Gastrocnemius medialis (tissue), 4 donors: ENCODE data around the gene PRKAG3. TPM values are rescaled to one million over a fixed set of nuclear protein-coding genes. Genes with fewer than 3 reads are reported as not detected.
A peak's percentile ranks its signal among the peaks of the same experiment; 100 is the strongest.

ENCODE experiments used
- ATAC-seq, 2 donors: fragments of 150-250 bp; one replicate each; pipeline ENCODE4 v1.9.1; 2016
- DNase-seq, 2 donors: peaks; one replicate each; pipeline ENCODE4 v3.0.0-alpha.2; 2019
- H3K27ac ChIP-seq, 4 donors: fragments of 200-600 bp; sonication (generic); 1 replicate in 1 of 4; 2 replicates in 3 of 4; pipeline ENCODE4 v1.5.1; 2016 to 2018; ENCODE audit warnings: mild to moderate bottlenecking in 2 of 4, moderate library complexity in 1 of 4
- H3K27me3 ChIP-seq, 3 donors: fragments of 200-600 bp; sonication (generic) in 2 of 3; 1 replicate in 1 of 3; 2 replicates in 2 of 3; pipeline versions ENCODE4 v1.5.1 to v1.6.0; 2016 to 2019; ENCODE audit warnings: mild to moderate bottlenecking in 1 of 3, moderate library complexity in 1 of 3
- H3K36me3 ChIP-seq, 2 donors: fragments of 200-600 bp; sonication (generic) in 1 of 2; one replicate each; pipeline ENCODE4 v1.5.1; 2017 to 2018
- H3K4me1 ChIP-seq, 2 donors: fragments of 200-600 bp; sonication (generic) in 1 of 2; one replicate each; pipeline ENCODE4 v1.5.1; 2016 to 2017; ENCODE audit warnings: mild to moderate bottlenecking in 2 of 2
- H3K4me3 ChIP-seq, 4 donors: fragments of 200-600 bp; sonication (generic) in 3 of 4; 1 replicate in 1 of 4; 2 replicates in 3 of 4; pipeline ENCODE4 v1.5.1; 2016 to 2019; ENCODE audit warnings: mild to moderate bottlenecking in 2 of 4
- H3K9me3 ChIP-seq, 3 donors: fragments of 200-600 bp; sonication (generic) in 2 of 3; 1 replicate in 1 of 3; 2 replicates in 2 of 3; pipeline ENCODE4 v1.5.1; 2016 to 2019
- POLR2A ChIP-seq, 2 donors: fragments of 450-650 bp; IDR thresholded peaks; one replicate each; pipeline ENCODE4 v1.6.1; 2017; ENCODE audit warnings: antibody characterized with exemption in 2 of 2, mild to moderate bottlenecking in 2 of 2, moderate library complexity in 2 of 2
- in situ Hi-C, 4 donors: fragments of 200-750 bp; cut with MboI; loops; one replicate each; pipeline versions ENCODE4 v1.15.0 to v1.8.0; 2017; ENCODE audit warnings: low sequenced_read_pairs in 4 of 4
- intact Hi-C: fragments of 100-400 bp; cut with DNase I; formaldehyde crosslinking; loops from one replicate; pipeline ENCODE4 v1.15.1; 2023; ENCODE audit warnings: low total_unique reads
- total RNA-seq, 4 donors: library from RNA; depleted of rRNA; stranded (reverse); fragments of >200 nt; gene quantifications; one replicate each; pipeline versions ENCODE4 v1.1.0 to v1.2.3, GENCODE V29; 2016
- TF ChIP-seq, protein P1 (sequence below), 5 experiments: fragments of 450-650 bp in 3 of 5; fragments of 200-600 bp in 2 of 5; sonication (generic) in 2 of 5; IDR thresholded peaks in 4 of 5; conservative IDR thresholded peaks in 1 of 5; 1 replicate in 4 of 5; 2 replicates in 1 of 5; pipeline ENCODE4 v1.5.1; 2016 to 2019; ENCODE audit warnings: antibody characterized with exemption in 5 of 5, mild to moderate bottlenecking in 3 of 5, moderate library complexity in 3 of 5

PRKAG3 gene
- total RNA-seq, 4 donors from 2014 or later, result 8.3 to 65.4 (median 44.3) TPM

- intact Hi-C loops, result no loop called here
- no peak for ATAC-seq
- Histone ChIP-seq H3K36me3 (peaks cover 0 to 17% of the 10 kb centered on the region in 2 donors), H3K27me3 (no peaks in the 10 kb centered on the region), H3K4me1 (peaks cover 6 to 19% of the 10 kb centered on the region in 2 donors), H3K4me3 (no peak overlapping the region), H3K9me3 (no peaks in the 10 kb centered on the region), H3K27ac (peak overlapping the region; percentile 95)
- no peak for DNase-seq
- TF ChIP-seq, protein P1, sequence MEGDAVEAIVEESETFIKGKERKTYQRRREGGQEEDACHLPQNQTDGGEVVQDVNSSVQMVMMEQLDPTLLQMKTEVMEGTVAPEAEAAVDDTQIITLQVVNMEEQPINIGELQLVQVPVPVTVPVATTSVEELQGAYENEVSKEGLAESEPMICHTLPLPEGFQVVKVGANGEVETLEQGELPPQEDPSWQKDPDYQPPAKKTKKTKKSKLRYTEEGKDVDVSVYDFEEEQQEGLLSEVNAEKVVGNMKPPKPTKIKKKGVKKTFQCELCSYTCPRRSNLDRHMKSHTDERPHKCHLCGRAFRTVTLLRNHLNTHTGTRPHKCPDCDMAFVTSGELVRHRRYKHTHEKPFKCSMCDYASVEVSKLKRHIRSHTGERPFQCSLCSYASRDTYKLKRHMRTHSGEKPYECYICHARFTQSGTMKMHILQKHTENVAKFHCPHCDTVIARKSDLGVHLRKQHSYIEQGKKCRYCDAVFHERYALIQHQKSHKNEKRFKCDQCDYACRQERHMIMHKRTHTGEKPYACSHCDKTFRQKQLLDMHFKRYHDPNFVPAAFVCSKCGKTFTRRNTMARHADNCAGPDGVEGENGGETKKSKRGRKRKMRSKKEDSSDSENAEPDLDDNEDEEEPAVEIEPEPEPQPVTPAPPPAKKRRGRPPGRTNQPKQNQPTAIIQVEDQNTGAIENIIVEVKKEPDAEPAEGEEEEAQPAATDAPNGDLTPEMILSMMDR (IDR thresholded peaks at IDR 0.05 in 4 of 5, conservative IDR thresholded peaks at IDR 0.05 in 1 of 5), result no peak
- no peak for TF ChIP-seq POLR2A (IDR thresholded peaks at IDR 0.05)
- in situ Hi-C loops, result no loop called here
Observed at GRCh38 chr2:218815244-218815637, 16.4 kb downstream of the PRKAG3 start.

GRCh38 chr2:218814540-218815243 lies 16.9 kb downstream of the PRKAG3 start:
- H3K27ac ChIP-seq, result peak overlapping the region; percentile 95
- peaks cover 0 to 17% of the 10 kb centered on the region in 2 donors for H3K36me3 ChIP-seq
- ATAC-seq (no peak), DNase-seq (peak in 1 of 2 donors; percentile 19)
- H3K4me3 ChIP-seq, result no peak overlapping the region
- peaks cover 6 to 22% of the 10 kb centered on the region in 2 donors for H3K4me1 ChIP-seq
- TF ChIP-seq, protein P1 (IDR thresholded peaks at IDR 0.05 in 4 of 5, conservative IDR thresholded peaks at IDR 0.05 in 1 of 5), result no peak
- no peak for TF ChIP-seq POLR2A (IDR thresholded peaks at IDR 0.05)
- in situ Hi-C loops, result no loop called here
- intact Hi-C loops, result no loop called here
- no peaks in the 10 kb centered on the region for H3K9me3 ChIP-seq
- H3K27me3 ChIP-seq, result no peaks in the 10 kb centered on the region

DNA sequence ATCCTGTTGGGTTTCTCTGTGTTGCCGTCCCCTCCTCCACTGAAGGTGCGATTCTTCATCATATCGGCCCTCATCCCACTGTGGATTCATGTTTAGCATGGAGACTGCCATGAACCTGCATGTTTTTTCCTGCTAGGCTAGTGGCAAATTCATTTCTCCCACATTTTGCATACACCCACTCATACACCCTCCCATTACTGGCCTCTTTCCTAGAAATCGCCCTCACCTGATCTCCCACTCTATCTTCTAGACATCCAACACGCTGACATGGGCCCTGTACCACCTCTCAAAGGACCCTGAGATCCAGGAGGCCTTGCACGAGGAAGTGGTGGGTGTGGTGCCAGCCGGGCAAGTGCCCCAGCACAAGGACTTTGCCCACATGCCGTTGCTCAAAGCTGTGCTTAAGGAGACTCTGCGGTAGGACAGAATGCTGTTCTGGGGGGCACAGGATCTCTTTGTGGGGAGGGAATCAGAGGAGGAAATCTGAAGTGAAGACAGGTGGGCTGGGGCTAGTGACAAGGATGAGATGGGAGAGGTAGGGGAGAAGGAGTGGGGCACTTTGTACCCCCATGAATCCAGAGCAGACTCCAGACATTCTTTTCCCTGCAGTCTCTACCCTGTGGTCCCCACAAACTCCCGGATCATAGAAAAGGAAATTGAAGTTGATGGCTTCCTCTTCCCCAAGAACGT lies 17.7 kb downstream of the PRKAG3 start:
- Histone ChIP-seq H3K27me3 (no peaks in the 10 kb centered on the region), H3K4me3 (no peak overlapping the region), H3K27ac (peak overlapping the region in 3 of 4 donors; percentile 95), H3K4me1 (peaks cover 6 to 30% of the 10 kb centered on the region in 2 donors), H3K36me3 (peaks cover 0 to 17% of the 10 kb centered on the region in 2 donors), H3K9me3 (no peaks in the 10 kb centered on the region)
- TF ChIP-seq, protein P1 (IDR thresholded peaks at IDR 0.05 in 4 of 5, conservative IDR thresholded peaks at IDR 0.05 in 1 of 5), result no peak
- TF ChIP-seq POLR2A (IDR thresholded peaks at IDR 0.05), result no peak
- in situ Hi-C loops, result no loop called here
- DNase-seq, result peak in 1 of 2 donors; percentile 13
- intact Hi-C loops, result no loop called here
- no peak for ATAC-seq

GRCh38 chr2:218812861-218813260 lies 18.7 kb downstream of the PRKAG3 start:
- Histone ChIP-seq H3K27me3 (no peaks in the 10 kb centered on the region), H3K27ac (peak overlapping the region in 3 of 4 donors; percentile 22 to 95 (median 95)), H3K9me3 (no peaks in the 10 kb centered on the region), H3K4me3 (no peak overlapping the region), H3K4me1 (peaks cover 15 to 37% of the 10 kb centered on the region in 2 donors), H3K36me3 (peaks cover 0 to 17% of the 10 kb centered on the region in 2 donors)
- TF ChIP-seq, protein P1 (IDR thresholded peaks at IDR 0.05 in 4 of 5, conservative IDR thresholded peaks at IDR 0.05 in 1 of 5), result no peak
- no peak for TF ChIP-seq POLR2A (IDR thresholded peaks at IDR 0.05)
- no peak for DNase-seq
- in situ Hi-C loops (no loop called here), intact Hi-C loops (no loop called here)
- ATAC-seq, result no peak
